Body of pancreas (tissue), 4 donors: ENCODE data around the gene TCEAL4. TPM values are rescaled to one million over a fixed set of nuclear protein-coding genes. Genes with fewer than 3 reads are reported as not detected.

Experiments used
- ATAC-seq: fragments of 150-250 bp; one replicate; pipeline ENCODE4 v1.9.1; 2016
- DNase-seq, 4 donors: peaks; one replicate each; pipeline ENCODE4 v3.0.0-alpha.2; 2019
- H3K27ac ChIP-seq, 4 donors: fragments of 200-600 bp; sonication (generic); 1 replicate in 3 of 4; 2 replicates in 1 of 4; pipeline versions ENCODE4 v1.5.1 to v1.6.1; 2016 to 2019; ENCODE audit warnings: mild to moderate bottlenecking in 1 of 4, mixed read lengths in 1 of 4, moderate library complexity in 1 of 4
- H3K27me3 ChIP-seq, 2 donors: fragments of 200-600 bp; sonication (generic); one replicate each; pipeline ENCODE4 v1.6.0; 2016; ENCODE audit warnings: mild to moderate bottlenecking in 1 of 2
- H3K36me3 ChIP-seq, 2 donors: fragments of 200-600 bp; sonication (generic); replicated peaks in 1 of 2; 2 replicates each; pipeline ENCODE4 v1.5.1; 2016; ENCODE audit warnings: low read depth in 2 of 2; ENCODE audit not compliant: insufficient read depth in 1 of 2
- H3K4me1 ChIP-seq: fragments of 200-600 bp; sonication (generic); one replicate; pipeline ENCODE4 v1.6.0; 2016
- H3K4me3 ChIP-seq, 2 donors: fragments of 200-600 bp; sonication (generic); 1 replicate in 1 of 2; 2 replicates in 1 of 2; pipeline ENCODE4 v1.5.1; 2016 to 2019
- H3K9me3 ChIP-seq, 3 donors: fragments of 200-600 bp; sonication (generic); 1 replicate in 2 of 3; 2 replicates in 1 of 3; pipeline ENCODE4 v1.5.1; 2016
- CTCF ChIP-seq, 7 experiments: fragments of 450-650 bp in 4 of 7; fragments of 200-600 bp in 3 of 7; sonication (generic) in 3 of 7; IDR thresholded peaks; one replicate each; pipeline ENCODE4 v1.5.1; 2016 to 2019; ENCODE audit warnings: antibody characterized with exemption in 7 of 7
- POLR2A ChIP-seq, 3 donors: fragments of 450-650 bp; IDR thresholded peaks; one replicate each; pipeline ENCODE4 v1.6.1; 2016; ENCODE audit warnings: antibody characterized with exemption in 3 of 3, mild to moderate bottlenecking in 2 of 3
- WGBS, 2 donors: methylation state at CpG; one replicate each; pipeline ENCODE4 v1.1.5; 2017; 5-methylcytosine and 5-hydroxymethylcytosine counted together
- intact Hi-C: fragments of 100-400 bp; cut with DNase I; formaldehyde crosslinking; loops from one replicate; pipeline ENCODE4 v1.15.1; 2023
- total RNA-seq, 2 donors: library from RNA; depleted of rRNA; stranded (reverse); fragments of >200 nt; gene quantifications; one replicate each; pipeline ENCODE4 v1.1.0, GENCODE V29; 2016

Gene TCEAL4
- total RNA-seq, 2 donors from 2014 or later, result 36.8 to 51.4 TPM

- 2 to 3% methylated on average over 21 to 23 of the region's 32 CpGs for WGBS, 2 donors
- ATAC-seq (peak; percentile 74), DNase-seq (peak; percentile 60 to 77 (median 68))
- Histone ChIP-seq H3K36me3 (no peaks in the 10 kb centered on the region), H3K4me3 (peak within 1 kb of the TSS; percentile 31 to 45), H3K9me3 (no peaks in the 10 kb centered on the region), H3K4me1 (peaks cover 7% of the 10 kb centered on the region), H3K27ac (peak within 1 kb of the TSS; percentile 64 to 92 (median 81)), H3K27me3 (no peaks in the 10 kb centered on the region)
- intact Hi-C loops, result no loop called here
- TF ChIP-seq CTCF (IDR thresholded peaks at IDR 0.05), result peak in 1 of 7 experiments; percentile 14
- peak in 2 of 3 donors; percentile 38 to 65 for TF ChIP-seq POLR2A (IDR thresholded peaks at IDR 0.05)
These were observed 43.3 kb downstream of the TCEAL4 start, which contains the start of gene TCEAL1 for GRCh38 chrX:103628386-103629317. TSS of gene TCEAL1 (plus strand) at chrX:103628975. CDS start at chrX:103629917, 942 bp downstream.

GRCh38 chrX:103629318-103630170 is 44.2 kb downstream of the TCEAL4 start:
- Histone ChIP-seq H3K27me3 (no peaks in the 10 kb centered on the region), H3K4me1 (peaks cover 7% of the 10 kb centered on the region), H3K36me3 (no peaks in the 10 kb centered on the region), H3K9me3 (no peaks in the 10 kb centered on the region), H3K4me3 (peak overlapping the region; percentile 31 to 45), H3K27ac (peak overlapping the region; percentile 64 to 92 (median 81))
- 0 to 7% methylated on average over 20 to 39 of the region's 49 CpGs for WGBS, 2 donors
- intact Hi-C loops, result no loop called here
- ATAC-seq (peak; percentile 81), DNase-seq (peak; percentile 57 to 70 (median 64))
- TF ChIP-seq CTCF (IDR thresholded peaks at IDR 0.05) (peak in 2 of 7 experiments; percentile 14 to 42), POLR2A (IDR thresholded peaks at IDR 0.05) (peak; percentile 21 to 71 (median 67))

- Histone ChIP-seq H3K9me3 (no peaks in the 10 kb centered on the region), H3K4me3 (peak overlapping the region; percentile 31 to 45), H3K27ac (peak overlapping the region in 3 of 4 donors; percentile 77 to 92 (median 85)), H3K4me1 (peaks cover 7% of the 10 kb centered on the region), H3K27me3 (no peaks in the 10 kb centered on the region), H3K36me3 (no peaks in the 10 kb centered on the region)
- 6 to 15% methylated on average over 3 to 6 of the region's 6 CpGs for whole genome bisulfite sequencing, 2 donors
- no peak for ATAC-seq
- intact Hi-C loops, result no loop called here
- DNase-seq, result no peak
- TF ChIP-seq CTCF (IDR thresholded peaks at IDR 0.05), result peak in 2 of 7 experiments; percentile 27 to 42
- TF ChIP-seq POLR2A (IDR thresholded peaks at IDR 0.05), result no peak
These were observed 44.8 kb downstream of the TCEAL4 start for GRCh38 chrX:103630171-103630511.

GRCh38 chrX:103631145-103631544 is 45.8 kb downstream of the TCEAL4 start:
- no peak for ATAC-seq
- WGBS, 2 donors, result 92 to 93% methylated on average over 5 of the region's 5 CpGs
- Histone ChIP-seq H3K4me1 (no peaks in the 10 kb centered on the region), H3K27me3 (no peaks in the 10 kb centered on the region), H3K27ac (no peak overlapping the region), H3K4me3 (no peak overlapping the region), H3K36me3 (no peaks in the 10 kb centered on the region), H3K9me3 (no peaks in the 10 kb centered on the region)
- no peak for DNase-seq
- TF ChIP-seq POLR2A (IDR thresholded peaks at IDR 0.05), result no peak
- TF ChIP-seq CTCF (IDR thresholded peaks at IDR 0.05), result no peak
- intact Hi-C loops, result no loop called here
